Measurements from ENCODE around the gene CAMK2D. TPM values are rescaled to one million over a fixed set of nuclear protein-coding genes. Genes with fewer than 3 reads are reported as not detected.
A peak's percentile ranks its signal among the peaks of the same experiment; 100 is the strongest.

The CAMK2D gene
- total and polyA plus RNA-seq, 2 experiments from 2014 or later, result 4.9 to 14.6 TPM

DNA sequence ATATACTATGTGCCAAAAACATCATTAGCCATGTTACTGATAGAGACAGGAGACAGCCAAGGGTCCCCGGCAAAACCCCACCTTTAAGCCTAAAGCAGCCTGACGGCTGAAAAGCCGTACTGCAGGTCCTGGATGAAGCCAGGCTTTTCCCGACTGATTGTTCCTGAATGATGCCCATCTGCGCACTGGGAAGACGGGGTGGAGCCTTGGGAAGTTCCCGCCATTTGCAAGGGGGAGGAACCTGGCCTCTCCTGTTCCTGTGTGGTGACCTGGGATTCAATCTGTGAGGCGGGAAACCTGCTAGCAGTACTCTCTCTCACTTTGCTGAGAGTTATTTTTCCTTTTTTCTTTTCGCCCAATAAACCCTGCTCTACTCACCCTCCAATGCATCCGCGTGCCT lies 15.1 kb upstream of the CAMK2D start (continued):
- TF ChIP-seq, protein P1, sequence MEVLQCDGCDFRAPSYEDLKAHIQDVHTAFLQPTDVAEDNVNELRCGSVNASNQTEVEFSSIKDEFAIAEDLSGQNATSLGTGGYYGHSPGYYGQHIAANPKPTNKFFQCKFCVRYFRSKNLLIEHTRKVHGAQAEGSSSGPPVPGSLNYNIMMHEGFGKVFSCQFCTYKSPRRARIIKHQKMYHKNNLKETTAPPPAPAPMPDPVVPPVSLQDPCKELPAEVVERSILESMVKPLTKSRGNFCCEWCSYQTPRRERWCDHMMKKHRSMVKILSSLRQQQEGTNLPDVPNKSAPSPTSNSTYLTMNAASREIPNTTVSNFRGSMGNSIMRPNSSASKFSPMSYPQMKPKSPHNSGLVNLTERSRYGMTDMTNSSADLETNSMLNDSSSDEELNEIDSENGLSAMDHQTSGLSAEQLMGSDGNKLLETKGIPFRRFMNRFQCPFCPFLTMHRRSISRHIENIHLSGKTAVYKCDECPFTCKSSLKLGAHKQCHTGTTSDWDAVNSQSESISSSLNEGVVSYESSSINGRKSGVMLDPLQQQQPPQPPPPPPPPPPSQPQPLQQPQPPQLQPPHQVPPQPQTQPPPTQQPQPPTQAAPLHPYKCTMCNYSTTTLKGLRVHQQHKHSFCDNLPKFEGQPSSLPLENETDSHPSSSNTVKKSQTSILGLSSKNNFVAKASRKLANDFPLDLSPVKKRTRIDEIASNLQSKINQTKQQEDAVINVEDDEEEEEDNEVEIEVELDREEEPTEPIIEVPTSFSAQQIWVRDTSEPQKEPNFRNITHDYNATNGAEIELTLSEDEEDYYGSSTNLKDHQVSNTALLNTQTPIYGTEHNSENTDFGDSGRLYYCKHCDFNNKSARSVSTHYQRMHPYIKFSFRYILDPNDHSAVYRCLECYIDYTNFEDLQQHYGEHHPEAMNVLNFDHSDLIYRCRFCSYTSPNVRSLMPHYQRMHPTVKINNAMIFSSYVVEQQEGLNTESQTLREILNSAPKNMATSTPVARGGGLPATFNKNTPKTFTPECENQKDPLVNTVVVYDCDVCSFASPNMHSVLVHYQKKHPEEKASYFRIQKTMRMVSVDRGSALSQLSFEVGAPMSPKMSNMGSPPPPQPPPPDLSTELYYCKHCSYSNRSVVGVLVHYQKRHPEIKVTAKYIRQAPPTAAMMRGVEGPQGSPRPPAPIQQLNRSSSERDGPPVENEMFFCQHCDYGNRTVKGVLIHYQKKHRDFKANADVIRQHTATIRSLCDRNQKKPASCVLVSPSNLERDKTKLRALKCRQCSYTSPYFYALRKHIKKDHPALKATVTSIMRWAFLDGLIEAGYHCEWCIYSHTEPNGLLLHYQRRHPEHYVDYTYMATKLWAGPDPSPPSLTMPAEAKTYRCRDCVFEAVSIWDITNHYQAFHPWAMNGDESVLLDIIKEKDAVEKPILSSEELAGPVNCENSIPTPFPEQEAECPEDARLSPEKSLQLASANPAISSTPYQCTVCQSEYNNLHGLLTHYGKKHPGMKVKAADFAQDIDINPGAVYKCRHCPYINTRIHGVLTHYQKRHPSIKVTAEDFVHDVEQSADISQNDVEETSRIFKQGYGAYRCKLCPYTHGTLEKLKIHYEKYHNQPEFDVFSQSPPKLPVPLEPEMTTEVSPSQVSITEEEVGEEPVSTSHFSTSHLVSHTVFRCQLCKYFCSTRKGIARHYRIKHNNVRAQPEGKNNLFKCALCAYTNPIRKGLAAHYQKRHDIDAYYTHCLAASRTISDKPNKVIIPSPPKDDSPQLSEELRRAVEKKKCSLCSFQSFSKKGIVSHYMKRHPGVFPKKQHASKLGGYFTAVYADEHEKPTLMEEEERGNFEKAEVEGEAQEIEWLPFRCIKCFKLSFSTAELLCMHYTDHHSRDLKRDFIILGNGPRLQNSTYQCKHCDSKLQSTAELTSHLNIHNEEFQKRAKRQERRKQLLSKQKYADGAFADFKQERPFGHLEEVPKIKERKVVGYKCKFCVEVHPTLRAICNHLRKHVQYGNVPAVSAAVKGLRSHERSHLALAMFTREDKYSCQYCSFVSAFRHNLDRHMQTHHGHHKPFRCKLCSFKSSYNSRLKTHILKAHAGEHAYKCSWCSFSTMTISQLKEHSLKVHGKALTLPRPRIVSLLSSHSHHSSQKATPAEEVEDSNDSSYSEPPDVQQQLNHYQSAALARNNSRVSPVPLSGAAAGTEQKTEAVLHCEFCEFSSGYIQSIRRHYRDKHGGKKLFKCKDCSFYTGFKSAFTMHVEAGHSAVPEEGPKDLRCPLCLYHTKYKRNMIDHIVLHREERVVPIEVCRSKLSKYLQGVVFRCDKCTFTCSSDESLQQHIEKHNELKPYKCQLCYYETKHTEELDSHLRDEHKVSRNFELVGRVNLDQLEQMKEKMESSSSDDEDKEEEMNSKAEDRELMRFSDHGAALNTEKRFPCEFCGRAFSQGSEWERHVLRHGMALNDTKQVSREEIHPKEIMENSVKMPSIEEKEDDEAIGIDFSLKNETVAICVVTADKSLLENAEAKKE (CRISPR knock-in tag; IDR thresholded peaks at IDR 0.05), result no peak

DNA sequence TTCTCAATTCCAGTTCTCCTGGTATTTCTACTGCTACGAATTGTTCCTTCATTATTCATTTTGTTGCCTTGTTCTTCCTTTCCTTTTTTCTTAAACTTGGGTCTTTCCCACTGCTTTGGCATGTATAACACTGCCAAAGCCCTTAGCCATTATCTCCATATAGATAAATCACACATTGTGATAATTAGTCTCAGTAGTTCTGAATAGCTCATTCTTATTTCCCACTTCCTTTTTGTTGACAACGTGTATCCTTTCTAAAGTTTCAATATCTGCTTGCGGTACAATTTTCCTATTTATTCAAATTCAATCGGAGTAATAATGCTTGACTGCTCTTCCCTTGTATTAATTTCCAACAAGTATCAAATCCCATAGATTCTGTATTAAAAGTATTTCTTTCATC lies 14.5 kb upstream of the CAMK2D start:
- Histone ChIP-seq H3K4me3 (no peak overlapping the region), H3K27ac (ENCODE audit: low read depth) (no peak overlapping the region), H3K79me2 (replicated peaks; ENCODE audit: insufficient read depth) (no peaks in the 10 kb centered on the region), H3K27me3 (ENCODE audit: insufficient read depth) (no peaks in the 10 kb centered on the region), H3K4me2 (no peak overlapping the region), H4K20me1 (replicated peaks; ENCODE audit: insufficient read depth) (no peaks in the 10 kb centered on the region), H3K4me1 (ENCODE audit: insufficient read depth) (no peaks in the 10 kb centered on the region), H3F3A (replicated peaks; ENCODE audit: low read depth) (no peaks in the 10 kb centered on the region), H2AFZ (peak overlapping the region; percentile 16; the same call in 1 of the 2 replicates), H3K36me3 (ENCODE audit: insufficient read depth) (no peaks in the 10 kb centered on the region), H3K9me2 (ENCODE audit: insufficient read depth) (peaks cover 4% of the 10 kb centered on the region; the same call in 1 of the 2 replicates)
- Mint-ChIP-seq H3K4me1 (peaks cover 3% of the 10 kb centered on the region; the same call in 1 of the 3 replicates), H3K27me3 (ENCODE audit: insufficient read depth, low read depth, poor library complexity) (peaks cover 7% of the 10 kb centered on the region), H3K36me3 (ENCODE audit: low read depth) (peaks cover 7% of the 10 kb centered on the region; the same call in 2 of the 3 replicates), H3K4me3 (no peak overlapping the region), H3K9me3 (peaks cover 9% of the 10 kb centered on the region; the same call in 2 of the 3 replicates), H3K27ac (no peak overlapping the region)
- DNase-seq (ENCODE audit: low spot score) (no peak), ATAC-seq (no peak)
- TF ChIP-seq, protein P2, sequence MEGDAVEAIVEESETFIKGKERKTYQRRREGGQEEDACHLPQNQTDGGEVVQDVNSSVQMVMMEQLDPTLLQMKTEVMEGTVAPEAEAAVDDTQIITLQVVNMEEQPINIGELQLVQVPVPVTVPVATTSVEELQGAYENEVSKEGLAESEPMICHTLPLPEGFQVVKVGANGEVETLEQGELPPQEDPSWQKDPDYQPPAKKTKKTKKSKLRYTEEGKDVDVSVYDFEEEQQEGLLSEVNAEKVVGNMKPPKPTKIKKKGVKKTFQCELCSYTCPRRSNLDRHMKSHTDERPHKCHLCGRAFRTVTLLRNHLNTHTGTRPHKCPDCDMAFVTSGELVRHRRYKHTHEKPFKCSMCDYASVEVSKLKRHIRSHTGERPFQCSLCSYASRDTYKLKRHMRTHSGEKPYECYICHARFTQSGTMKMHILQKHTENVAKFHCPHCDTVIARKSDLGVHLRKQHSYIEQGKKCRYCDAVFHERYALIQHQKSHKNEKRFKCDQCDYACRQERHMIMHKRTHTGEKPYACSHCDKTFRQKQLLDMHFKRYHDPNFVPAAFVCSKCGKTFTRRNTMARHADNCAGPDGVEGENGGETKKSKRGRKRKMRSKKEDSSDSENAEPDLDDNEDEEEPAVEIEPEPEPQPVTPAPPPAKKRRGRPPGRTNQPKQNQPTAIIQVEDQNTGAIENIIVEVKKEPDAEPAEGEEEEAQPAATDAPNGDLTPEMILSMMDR (conservative IDR thresholded peaks at IDR 0.05; ENCODE audit: low read depth in 2 of 2), result no peak
- TF ChIP-seq, protein P3, sequence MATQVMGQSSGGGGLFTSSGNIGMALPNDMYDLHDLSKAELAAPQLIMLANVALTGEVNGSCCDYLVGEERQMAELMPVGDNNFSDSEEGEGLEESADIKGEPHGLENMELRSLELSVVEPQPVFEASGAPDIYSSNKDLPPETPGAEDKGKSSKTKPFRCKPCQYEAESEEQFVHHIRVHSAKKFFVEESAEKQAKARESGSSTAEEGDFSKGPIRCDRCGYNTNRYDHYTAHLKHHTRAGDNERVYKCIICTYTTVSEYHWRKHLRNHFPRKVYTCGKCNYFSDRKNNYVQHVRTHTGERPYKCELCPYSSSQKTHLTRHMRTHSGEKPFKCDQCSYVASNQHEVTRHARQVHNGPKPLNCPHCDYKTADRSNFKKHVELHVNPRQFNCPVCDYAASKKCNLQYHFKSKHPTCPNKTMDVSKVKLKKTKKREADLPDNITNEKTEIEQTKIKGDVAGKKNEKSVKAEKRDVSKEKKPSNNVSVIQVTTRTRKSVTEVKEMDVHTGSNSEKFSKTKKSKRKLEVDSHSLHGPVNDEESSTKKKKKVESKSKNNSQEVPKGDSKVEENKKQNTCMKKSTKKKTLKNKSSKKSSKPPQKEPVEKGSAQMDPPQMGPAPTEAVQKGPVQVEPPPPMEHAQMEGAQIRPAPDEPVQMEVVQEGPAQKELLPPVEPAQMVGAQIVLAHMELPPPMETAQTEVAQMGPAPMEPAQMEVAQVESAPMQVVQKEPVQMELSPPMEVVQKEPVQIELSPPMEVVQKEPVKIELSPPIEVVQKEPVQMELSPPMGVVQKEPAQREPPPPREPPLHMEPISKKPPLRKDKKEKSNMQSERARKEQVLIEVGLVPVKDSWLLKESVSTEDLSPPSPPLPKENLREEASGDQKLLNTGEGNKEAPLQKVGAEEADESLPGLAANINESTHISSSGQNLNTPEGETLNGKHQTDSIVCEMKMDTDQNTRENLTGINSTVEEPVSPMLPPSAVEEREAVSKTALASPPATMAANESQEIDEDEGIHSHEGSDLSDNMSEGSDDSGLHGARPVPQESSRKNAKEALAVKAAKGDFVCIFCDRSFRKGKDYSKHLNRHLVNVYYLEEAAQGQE (IDR thresholded peaks at IDR 0.05; ENCODE audit: unreplicated experiment), result no peak
- TF ChIP-seq NANOG (IDR thresholded peaks at IDR 0.05; ENCODE audit: borderline replicate concordance), result no peak
- no peak for TF ChIP-seq POLR2AphosphoS5 (IDR thresholded peaks at IDR 0.05; ENCODE audit: low read depth)
- no peak for TF ChIP-seq ZNF114 (CRISPR knock-in tag; IDR thresholded peaks at IDR 0.05)
- no peak for TF ChIP-seq STAT1 (IDR thresholded peaks at IDR 0.05; ENCODE audit: unreplicated experiment)
- TF ChIP-seq JUNB (IDR thresholded peaks at IDR 0.05; ENCODE audit: unreplicated experiment), result no peak
- no peak for TF ChIP-seq EZH2phosphoT487 (IDR thresholded peaks at IDR 0.05; ENCODE audit: unreplicated experiment)
- TF ChIP-seq CREB1 (CRISPR knock-in tag; IDR thresholded peaks at IDR 0.05; ENCODE audit: low read depth), result no peak
- no peak for TF ChIP-seq EZH2 (IDR thresholded peaks at IDR 0.05; ENCODE audit: low read depth, unreplicated experiment)
